Lower lobe of right lung (tissue), 2 donors: Measurements from ENCODE around the gene GABRB3. TPM values are rescaled to one million over a fixed set of nuclear protein-coding genes. Genes with fewer than 3 reads are reported as not detected.

Source experiments
- ATAC-seq, 2 donors: fragments of 200-7000 bp; cut with Tn5 transposase; one replicate each; pipeline ENCODE4 v1.9.1; 2020 to 2022; ENCODE audit warnings: mild to moderate bottlenecking in 2 of 2, moderate library complexity in 2 of 2
- DNase-seq: peaks from one replicate; pipeline ENCODE4 v3.0.0-alpha.2; 2020
- H3K27ac ChIP-seq: fragments of 200-600 bp; one replicate; pipeline ENCODE4 v1.8.0; 2022
- H3K27me3 ChIP-seq: fragments of 200-600 bp; one replicate; pipeline ENCODE4 v1.8.0; 2022; ENCODE audit warnings: low read depth
- H3K36me3 ChIP-seq: fragments of 200-600 bp; one replicate; pipeline ENCODE4 v1.8.0; 2022; ENCODE audit warnings: mild to moderate bottlenecking
- H3K4me1 ChIP-seq: fragments of 200-600 bp; one replicate; pipeline ENCODE4 v1.8.0; 2022
- H3K4me3 ChIP-seq: fragments of 200-600 bp; one replicate; pipeline ENCODE4 v1.8.0; 2022; ENCODE audit warnings: mild to moderate bottlenecking
- H3K9me3 ChIP-seq: fragments of 200-600 bp; one replicate; pipeline ENCODE4 v1.8.0; 2022
- intact Hi-C: fragments of 100-400 bp; cut with DNase I; formaldehyde crosslinking; loops from one replicate; pipeline ENCODE4 v1.11.0; 2022
- total RNA-seq: library from RNA; stranded (reverse); fragmentation: NEBNext Ultra II Directional; extraction: Animal tissue kit (Norgen Biotek cat#: 25700); gene quantifications from one replicate; pipeline ENCODE4 v1.2.1, GENCODE V29; 2021
- TF ChIP-seq, protein P1 (sequence below): fragments of 200-600 bp; IDR thresholded peaks from one replicate; pipeline ENCODE4 v1.8.0; 2022; ENCODE audit warnings: antibody characterized with exemption, mild to moderate bottlenecking
- donor health status: DM: no; HTN: yes; CAD: no; lungs with severe emphysema.

Gene GABRB3
- total RNA-seq, 1 donor from 2014 or later, result 5.5 TPM

DNA sequence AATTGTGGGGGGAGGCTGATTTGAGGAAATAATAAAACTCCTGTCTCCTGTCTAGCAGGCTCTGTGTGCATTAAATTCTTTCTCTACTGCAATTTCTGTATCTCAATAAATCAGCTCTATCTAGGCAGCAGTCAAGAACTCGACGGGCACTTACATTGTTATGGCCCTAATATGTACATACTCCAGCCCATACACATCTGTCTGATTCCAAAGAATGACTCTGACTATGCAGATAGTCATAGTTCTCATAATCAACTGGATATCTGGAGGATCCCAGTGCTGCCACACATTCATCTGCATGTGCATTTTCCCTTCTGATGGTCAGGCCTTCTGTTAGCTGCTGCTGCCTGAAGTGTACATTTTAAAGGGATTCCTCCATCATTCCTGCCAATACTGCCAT, 114.6 kb downstream of the GABRB3 start:
- TF ChIP-seq, protein P1, sequence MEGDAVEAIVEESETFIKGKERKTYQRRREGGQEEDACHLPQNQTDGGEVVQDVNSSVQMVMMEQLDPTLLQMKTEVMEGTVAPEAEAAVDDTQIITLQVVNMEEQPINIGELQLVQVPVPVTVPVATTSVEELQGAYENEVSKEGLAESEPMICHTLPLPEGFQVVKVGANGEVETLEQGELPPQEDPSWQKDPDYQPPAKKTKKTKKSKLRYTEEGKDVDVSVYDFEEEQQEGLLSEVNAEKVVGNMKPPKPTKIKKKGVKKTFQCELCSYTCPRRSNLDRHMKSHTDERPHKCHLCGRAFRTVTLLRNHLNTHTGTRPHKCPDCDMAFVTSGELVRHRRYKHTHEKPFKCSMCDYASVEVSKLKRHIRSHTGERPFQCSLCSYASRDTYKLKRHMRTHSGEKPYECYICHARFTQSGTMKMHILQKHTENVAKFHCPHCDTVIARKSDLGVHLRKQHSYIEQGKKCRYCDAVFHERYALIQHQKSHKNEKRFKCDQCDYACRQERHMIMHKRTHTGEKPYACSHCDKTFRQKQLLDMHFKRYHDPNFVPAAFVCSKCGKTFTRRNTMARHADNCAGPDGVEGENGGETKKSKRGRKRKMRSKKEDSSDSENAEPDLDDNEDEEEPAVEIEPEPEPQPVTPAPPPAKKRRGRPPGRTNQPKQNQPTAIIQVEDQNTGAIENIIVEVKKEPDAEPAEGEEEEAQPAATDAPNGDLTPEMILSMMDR, result no peak
- H3K36me3 ChIP-seq, result no peaks in the 10 kb centered on the region
- intact Hi-C loops, result no loop called here
- ATAC-seq, result no peak
- H3K4me1 ChIP-seq, result no peaks in the 10 kb centered on the region
- H3K4me3 ChIP-seq, result no peak overlapping the region
- DNase-seq, result no peak
- no peaks in the 10 kb centered on the region for H3K27me3 ChIP-seq
- H3K9me3 ChIP-seq, result peaks cover 7% of the 10 kb centered on the region
- no peak overlapping the region for H3K27ac ChIP-seq

DNA sequence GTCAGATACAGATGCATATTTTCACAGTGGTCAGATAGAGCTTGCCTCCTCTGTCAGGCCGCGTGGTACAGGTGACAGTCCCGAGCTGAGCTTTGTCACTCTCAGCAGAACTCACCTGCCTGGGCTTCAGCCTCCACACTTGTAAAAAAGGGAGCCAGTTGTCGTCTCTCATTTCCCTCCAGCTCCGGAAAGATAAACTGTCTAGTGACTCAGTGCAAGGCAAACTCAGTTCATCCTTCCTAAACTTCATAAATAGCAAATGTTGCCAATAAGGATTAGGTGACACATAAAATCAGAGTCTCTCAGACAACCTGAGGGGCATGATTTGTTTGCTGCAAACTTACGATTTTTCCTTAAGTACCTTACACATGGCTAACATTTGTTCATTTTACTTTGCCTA, 116.8 kb downstream of the GABRB3 start:
- intact Hi-C loops, result no loop called here
- no peak for ATAC-seq
- H3K36me3 ChIP-seq, result no peaks in the 10 kb centered on the region
- no peaks in the 10 kb centered on the region for H3K4me1 ChIP-seq
- no peak overlapping the region for H3K27ac ChIP-seq
- TF ChIP-seq, protein P1, result no peak
- no peaks in the 10 kb centered on the region for H3K27me3 ChIP-seq
- peaks cover 13% of the 10 kb centered on the region for H3K9me3 ChIP-seq
- no peak for DNase-seq
- no peak overlapping the region for H3K4me3 ChIP-seq

DNA sequence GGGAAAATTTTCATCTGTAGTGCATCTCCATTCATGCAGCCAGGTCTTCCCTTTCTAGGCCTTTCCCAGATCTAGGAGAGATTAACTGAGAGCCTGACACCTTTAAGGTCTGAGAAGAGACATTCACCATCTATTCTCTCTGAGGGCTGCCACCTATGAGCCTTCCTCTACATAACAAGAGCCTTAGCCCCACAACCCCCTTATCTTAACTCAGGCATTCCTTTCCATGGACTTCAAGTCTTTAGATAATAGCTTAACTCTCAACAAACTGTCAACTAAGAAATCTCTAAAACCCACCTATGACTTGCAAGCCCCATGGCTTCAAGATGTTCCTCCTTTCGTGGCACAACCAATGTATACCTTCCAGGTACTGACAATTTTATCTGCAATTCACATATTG, 121.0 kb downstream of the GABRB3 start:
- H3K36me3 ChIP-seq, result no peaks in the 10 kb centered on the region
- no peak for ATAC-seq
- no peaks in the 10 kb centered on the region for H3K4me1 ChIP-seq
- no peak for DNase-seq
- no peaks in the 10 kb centered on the region for H3K27me3 ChIP-seq
- intact Hi-C loops, result no loop called here
- peaks cover 13% of the 10 kb centered on the region for H3K9me3 ChIP-seq
- H3K27ac ChIP-seq, result no peak overlapping the region
- H3K4me3 ChIP-seq, result no peak overlapping the region
- TF ChIP-seq, protein P1, result no peak

GRCh38 chr15:26648676-26649075, 124.2 kb downstream of the GABRB3 start:
- intact Hi-C loops, result no loop called here
- Histone ChIP-seq H3K27me3 (no peaks in the 10 kb centered on the region), H3K9me3 (peaks cover 10% of the 10 kb centered on the region), H3K36me3 (no peaks in the 10 kb centered on the region), H3K4me3 (no peak overlapping the region), H3K4me1 (no peaks in the 10 kb centered on the region), H3K27ac (no peak overlapping the region)
- ATAC-seq, result no peak
- no peak for DNase-seq
- TF ChIP-seq, protein P1, result no peak

- Histone ChIP-seq H3K27ac (no peak overlapping the region), H3K36me3 (no peaks in the 10 kb centered on the region), H3K4me3 (no peak overlapping the region), H3K9me3 (no peaks in the 10 kb centered on the region), H3K27me3 (no peaks in the 10 kb centered on the region), H3K4me1 (no peaks in the 10 kb centered on the region)
- ATAC-seq, result no peak
- no peak for DNase-seq
- intact Hi-C loops, result no loop called here
- TF ChIP-seq, protein P1, result no peak
These were observed 127.9 kb downstream of the GABRB3 start for GRCh38 chr15:26644948-26645347.

GRCh38 chr15:26641144-26641543, 131.7 kb downstream of the GABRB3 start:
- no peaks in the 10 kb centered on the region for H3K4me1 ChIP-seq
- H3K36me3 ChIP-seq, result no peaks in the 10 kb centered on the region
- H3K4me3 ChIP-seq, result no peak overlapping the region
- no peak overlapping the region for H3K27ac ChIP-seq
- no peaks in the 10 kb centered on the region for H3K27me3 ChIP-seq
- ATAC-seq (no peak), DNase-seq (no peak)
- no peaks in the 10 kb centered on the region for H3K9me3 ChIP-seq
- TF ChIP-seq, protein P1, result no peak
- intact Hi-C loops, result no loop called here
